ENCODE measurements around the gene CASZ1. TPM values are rescaled to one million over a fixed set of nuclear protein-coding genes. Genes with fewer than 3 reads are reported as not detected.

The CASZ1 gene
- polyA plus RNA-seq, 2 of the 4 experiments (the other 2 are of a cell fraction) = 0.52 to 1.2 TPM

DNA sequence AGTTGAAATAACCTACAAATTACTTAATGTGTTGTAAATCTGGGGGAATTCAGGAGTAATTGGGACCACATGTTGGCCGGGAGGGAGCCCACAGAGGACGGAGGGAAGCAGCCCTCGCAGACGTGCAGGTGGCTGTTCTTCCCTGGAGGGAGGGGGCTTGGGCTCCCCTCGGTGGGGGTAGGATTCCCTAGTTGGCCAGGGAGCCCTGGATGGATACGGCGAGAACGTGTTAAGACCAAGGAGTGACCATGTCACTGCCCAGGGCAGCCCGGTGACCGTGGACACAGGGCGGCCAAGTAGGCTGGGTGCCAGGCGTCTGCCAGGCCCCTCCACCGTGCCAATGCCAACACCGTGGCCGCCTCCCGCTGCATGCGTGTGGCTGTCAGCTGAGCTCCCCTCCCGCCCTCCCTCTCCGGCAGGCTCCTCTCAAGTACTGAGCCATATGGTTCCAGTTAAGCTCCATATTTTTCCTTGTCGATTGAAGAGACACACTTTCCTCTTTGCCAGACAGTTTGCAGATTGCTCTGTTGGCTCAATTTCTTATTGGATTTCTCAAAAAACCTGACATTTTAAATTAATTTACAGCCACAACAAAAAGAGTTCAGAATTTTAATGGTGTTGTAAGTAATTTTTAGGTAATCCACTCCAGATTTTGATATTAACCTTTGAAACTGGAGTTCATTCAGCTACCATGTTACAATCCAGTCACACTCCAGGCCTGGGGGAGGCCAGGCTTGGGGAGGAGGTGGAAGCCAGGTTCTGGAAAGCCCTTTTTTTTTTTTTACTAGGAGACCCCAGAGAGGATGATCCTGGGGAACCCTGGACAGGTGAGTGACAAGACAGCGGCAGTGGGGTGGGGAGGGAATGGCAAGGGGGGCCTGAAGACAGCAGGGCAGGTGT lies 71.2 kb downstream of the CASZ1 start (continued):
- TF ChIP-seq MAX (IDR thresholded peaks at IDR 0.05) (no peak), RNF2 (IDR thresholded peaks at IDR 0.05; ENCODE audit: borderline replicate concordance, low read depth) (no peak), HOXA7 (CRISPR knock-in tag; IDR thresholded peaks at IDR 0.05) (no peak)

- TF ChIP-seq BCL3 (IDR thresholded peaks at IDR 0.05) = no peak
- no peak for TF ChIP-seq CHD4 (IDR thresholded peaks at IDR 0.05; ENCODE audit: borderline replicate concordance)
- no peak for TF ChIP-seq MAZ (IDR thresholded peaks at IDR 0.05; ENCODE audit: borderline replicate concordance, low read depth, low read length)
- no peak for TF ChIP-seq ZSCAN20 (CRISPR knock-in tag; IDR thresholded peaks at IDR 0.05)
- WGBS (ENCODE audit: missing lambda C conversion rate) = 92% methylated on average over 2 of the region's 4 CpGs
- peak overlapping the region; percentile 51 for H3K4me2 ChIP-seq
- FAIRE-seq (no peak), ATAC-seq (0 out of 6 replicates have a peak, but pooled peaks of 1 of the 2 experiments have one; percentile 9), DNase-seq (ENCODE audit: low read depth in 1 of 2, low spot score in 1 of 2) (no peak)
- no peaks in the 10 kb centered on the region for H3K9me3 ChIP-seq
- H3K4me1 ChIP-seq = peaks cover 34% of the 10 kb centered on the region
- H3K27ac ChIP-seq = peak overlapping the region; percentile 38 to 71; a peak in 3 of 6 replicates
- ChIA-PET POLR2A (no interaction called here), CTCF (interaction anchor here (1.6 kb wide), 1 partner anchor 218 kb away, joined by 4 read pairs; no protein-coding TSS in a partner anchor)
- H3K4me3 ChIP-seq = no peak overlapping the region
Measured at GRCh38 chr1:10724511-10724910, 71.9 kb downstream of the CASZ1 start.

DNA sequence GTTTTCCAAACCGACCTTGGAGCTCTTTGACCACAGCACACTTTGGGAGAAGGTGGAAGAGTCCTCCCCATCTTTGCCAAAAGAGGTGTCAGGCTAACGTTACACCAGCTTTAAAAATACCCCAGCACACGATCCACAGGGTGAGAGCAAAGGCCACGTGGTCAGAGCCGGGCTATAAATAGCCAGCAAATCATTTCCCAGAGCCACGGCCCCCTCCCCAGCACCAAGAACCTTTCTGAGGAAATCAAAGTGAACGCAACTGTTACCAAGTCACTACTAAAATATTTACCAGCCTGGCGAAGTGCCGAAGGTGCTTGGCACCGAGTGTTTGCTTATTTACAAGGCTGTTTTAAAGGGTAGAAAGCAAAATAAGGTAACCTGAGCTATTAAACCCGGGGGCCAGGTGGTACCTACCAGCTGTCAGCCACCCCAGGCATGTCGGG lies 72.4 kb downstream of the CASZ1 start:
- Histone ChIP-seq H3K9me3 (no peaks in the 10 kb centered on the region), H3K27ac (peak overlapping the region; percentile 38 to 71; a peak in 3 of 6 replicates), H3K4me1 (peaks cover 34% of the 10 kb centered on the region), H3K4me3 (no peak overlapping the region), H3K4me2 (peak overlapping the region; percentile 51)
- ATAC-seq (peak; percentile 20 to 57; a peak in 5 of 6 replicates), FAIRE-seq (no peak), DNase-seq (ENCODE audit: low read depth in 1 of 2, low spot score in 1 of 2) (peak; percentile 25 to 70)
- WGBS (ENCODE audit: missing lambda C conversion rate) = 15% methylated on average over 12 of the region's 12 CpGs
- TF ChIP-seq HOXA7 (CRISPR knock-in tag; IDR thresholded peaks at IDR 0.05) (no peak), USF2 (IDR thresholded peaks at IDR 0.05) (peak; percentile 29; the same call in 1 of the 2 replicates), MAFK (IDR thresholded peaks at IDR 0.05; ENCODE audit: partially characterized antibody) (no peak), EHF (CRISPR knock-in tag; IDR thresholded peaks at IDR 0.05) (no peak)
- TF ChIP-seq, protein P1, sequence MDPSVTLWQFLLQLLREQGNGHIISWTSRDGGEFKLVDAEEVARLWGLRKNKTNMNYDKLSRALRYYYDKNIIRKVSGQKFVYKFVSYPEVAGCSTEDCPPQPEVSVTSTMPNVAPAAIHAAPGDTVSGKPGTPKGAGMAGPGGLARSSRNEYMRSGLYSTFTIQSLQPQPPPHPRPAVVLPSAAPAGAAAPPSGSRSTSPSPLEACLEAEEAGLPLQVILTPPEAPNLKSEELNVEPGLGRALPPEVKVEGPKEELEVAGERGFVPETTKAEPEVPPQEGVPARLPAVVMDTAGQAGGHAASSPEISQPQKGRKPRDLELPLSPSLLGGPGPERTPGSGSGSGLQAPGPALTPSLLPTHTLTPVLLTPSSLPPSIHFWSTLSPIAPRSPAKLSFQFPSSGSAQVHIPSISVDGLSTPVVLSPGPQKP (IDR thresholded peaks at IDR 0.05; ENCODE audit: low read depth, low read length) = no peak
- ChIA-PET POLR2A (no interaction called here), CTCF (interaction anchor here (1.6 kb wide), 1 partner anchor 218 kb away, joined by 4 read pairs; no protein-coding TSS in a partner anchor)

DNA sequence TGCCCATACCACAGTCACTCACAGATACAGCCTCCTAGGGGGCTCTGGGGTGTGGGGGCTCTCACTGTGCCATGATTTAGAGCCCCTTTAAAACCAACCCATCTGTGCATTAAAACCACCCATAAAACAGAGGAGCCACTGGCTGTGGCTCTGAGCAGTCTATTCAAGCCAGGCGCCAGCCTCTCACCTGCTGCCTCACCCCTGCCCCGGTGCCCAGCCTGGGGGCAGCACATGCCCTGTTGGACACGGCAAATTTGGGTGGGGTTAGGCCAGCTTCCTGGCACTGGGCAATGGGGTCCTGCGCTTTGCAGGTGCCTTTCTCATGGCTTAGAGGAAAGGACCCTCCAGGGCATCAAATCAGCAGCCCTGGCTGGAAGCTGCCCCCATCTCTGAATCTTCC lies 73.1 kb downstream of the CASZ1 start:
- ChIA-PET CTCF (interaction anchor here (0.6 to 1.6 kb wide), 5 partner anchors 8 to 1097 kb away, joined by 3 to 4 read pairs (median 4); no protein-coding TSS in a partner anchor), POLR2A (no interaction called here)
- no peak overlapping the region for H3K4me3 ChIP-seq
- 94% methylated on average over 3 of the region's 4 CpGs for WGBS (ENCODE audit: missing lambda C conversion rate)
- ATAC-seq (no peak), DNase-seq (ENCODE audit: low read depth in 1 of 2, low spot score in 1 of 2) (no peak), FAIRE-seq (no peak)
- H3K27ac ChIP-seq = peak overlapping the region in 1 of 2 experiments; percentile 67; a peak in 2 of 6 replicates
- H3K9me3 ChIP-seq = no peaks in the 10 kb centered on the region
- peaks cover 34% of the 10 kb centered on the region for H3K4me1 ChIP-seq
- H3K4me2 ChIP-seq = no peak overlapping the region; the same call in 2 of the 3 replicates
- TF ChIP-seq BCL3 (IDR thresholded peaks at IDR 0.05) (no peak), TP53 (CRISPR knock-in tag; IDR thresholded peaks at IDR 0.05) (no peak), ZFP36 (IDR thresholded peaks at IDR 0.05; ENCODE audit: borderline replicate concordance, partially characterized antibody) (no peak), ESRRA (IDR thresholded peaks at IDR 0.05; ENCODE audit: borderline replicate concordance, low read length) (no peak), ZSCAN20 (CRISPR knock-in tag; IDR thresholded peaks at IDR 0.05) (no peak), ZNF302 (CRISPR knock-in tag; IDR thresholded peaks at IDR 0.05) (no peak), POLR2A (IDR thresholded peaks at IDR 0.05; ENCODE audit: low read length) (no peak), CBX2 (IDR thresholded peaks at IDR 0.05; ENCODE audit: borderline replicate concordance, low read depth) (no peak)
- TF ChIP-seq, protein P2, sequence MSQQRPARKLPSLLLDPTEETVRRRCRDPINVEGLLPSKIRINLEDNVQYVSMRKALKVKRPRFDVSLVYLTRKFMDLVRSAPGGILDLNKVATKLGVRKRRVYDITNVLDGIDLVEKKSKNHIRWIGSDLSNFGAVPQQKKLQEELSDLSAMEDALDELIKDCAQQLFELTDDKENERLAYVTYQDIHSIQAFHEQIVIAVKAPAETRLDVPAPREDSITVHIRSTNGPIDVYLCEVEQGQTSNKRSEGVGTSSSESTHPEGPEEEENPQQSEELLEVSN (IDR thresholded peaks at IDR 0.05; ENCODE audit: borderline replicate concordance, low read depth) = no peak
- TF ChIP-seq, protein P3, sequence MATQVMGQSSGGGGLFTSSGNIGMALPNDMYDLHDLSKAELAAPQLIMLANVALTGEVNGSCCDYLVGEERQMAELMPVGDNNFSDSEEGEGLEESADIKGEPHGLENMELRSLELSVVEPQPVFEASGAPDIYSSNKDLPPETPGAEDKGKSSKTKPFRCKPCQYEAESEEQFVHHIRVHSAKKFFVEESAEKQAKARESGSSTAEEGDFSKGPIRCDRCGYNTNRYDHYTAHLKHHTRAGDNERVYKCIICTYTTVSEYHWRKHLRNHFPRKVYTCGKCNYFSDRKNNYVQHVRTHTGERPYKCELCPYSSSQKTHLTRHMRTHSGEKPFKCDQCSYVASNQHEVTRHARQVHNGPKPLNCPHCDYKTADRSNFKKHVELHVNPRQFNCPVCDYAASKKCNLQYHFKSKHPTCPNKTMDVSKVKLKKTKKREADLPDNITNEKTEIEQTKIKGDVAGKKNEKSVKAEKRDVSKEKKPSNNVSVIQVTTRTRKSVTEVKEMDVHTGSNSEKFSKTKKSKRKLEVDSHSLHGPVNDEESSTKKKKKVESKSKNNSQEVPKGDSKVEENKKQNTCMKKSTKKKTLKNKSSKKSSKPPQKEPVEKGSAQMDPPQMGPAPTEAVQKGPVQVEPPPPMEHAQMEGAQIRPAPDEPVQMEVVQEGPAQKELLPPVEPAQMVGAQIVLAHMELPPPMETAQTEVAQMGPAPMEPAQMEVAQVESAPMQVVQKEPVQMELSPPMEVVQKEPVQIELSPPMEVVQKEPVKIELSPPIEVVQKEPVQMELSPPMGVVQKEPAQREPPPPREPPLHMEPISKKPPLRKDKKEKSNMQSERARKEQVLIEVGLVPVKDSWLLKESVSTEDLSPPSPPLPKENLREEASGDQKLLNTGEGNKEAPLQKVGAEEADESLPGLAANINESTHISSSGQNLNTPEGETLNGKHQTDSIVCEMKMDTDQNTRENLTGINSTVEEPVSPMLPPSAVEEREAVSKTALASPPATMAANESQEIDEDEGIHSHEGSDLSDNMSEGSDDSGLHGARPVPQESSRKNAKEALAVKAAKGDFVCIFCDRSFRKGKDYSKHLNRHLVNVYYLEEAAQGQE (IDR thresholded peaks at IDR 0.05) = no peak
